Activated gamma-delta T cell treated with Interleukin-2 at 50 U/mL for 16 hours (primary cell): ENCODE data around the gene PSMD14.
A peak's percentile ranks its signal among the peaks of the same experiment; 100 is the strongest.
"Not testable (repeated sequence)": the region's sequence is repeated elsewhere in the genome, so short reads cannot be mapped to it uniquely, and the experiment has no call there.

ENCODE experiments used
- DNase-seq: peaks from one replicate; pipeline ENCODE4 v3.0.0-alpha.2; 2020

The PSMD14 gene

GRCh38 chr2:161308178-161308955 lies at the start of gene PSMD14:
PSMD14 (plus strand) TSS chr2:161308425; CDS start chr2:161318826, 10,401 bp downstream.
- DNase-seq = peak; percentile 85

- no peak for DNase-seq
These were observed 42.4 kb upstream of the PSMD14 start for GRCh38 chr2:161265874-161266273.

GRCh38 chr2:161269111-161269510 lies 39.1 kb upstream of the PSMD14 start:
- no peak for DNase-seq

GRCh38 chr2:161273038-161273760 lies 35.0 kb upstream of the PSMD14 start:
- DNase-seq = no peak

GRCh38 chr2:161278564-161279229 lies 29.5 kb upstream of the PSMD14 start:
- DNase-seq = peak; percentile 10

- not testable (repeated sequence) for DNase-seq
These were observed 28.9 kb upstream of the PSMD14 start for GRCh38 chr2:161279230-161279815.

- DNase-seq = peak; percentile 32
These were observed 27.3 kb upstream of the PSMD14 start for GRCh38 chr2:161280906-161281323.

GRCh38 chr2:161281615-161282310 lies 26.5 kb upstream of the PSMD14 start:
- DNase-seq = not testable (repeated sequence)

GRCh38 chr2:161282311-161282644 lies 25.9 kb upstream of the PSMD14 start:
- not testable (repeated sequence) for DNase-seq

- no peak for DNase-seq
These were observed 24.3 kb upstream of the PSMD14 start for GRCh38 chr2:161283926-161284325.

- DNase-seq = no peak
These were observed 4.6 kb upstream of the PSMD14 start for GRCh38 chr2:161303535-161304050.

- DNase-seq = no peak
These were observed 1.3 kb upstream of the PSMD14 start for GRCh38 chr2:161306919-161307318.

GRCh38 chr2:161307676-161308075 lies 549 bp upstream of the PSMD14 start:
- DNase-seq = no peak

GRCh38 chr2:161312996-161313395 lies 4.8 kb downstream of the PSMD14 start:
- DNase-seq = no peak

- no peak for DNase-seq
These were observed 7.2 kb downstream of the PSMD14 start for GRCh38 chr2:161315380-161315779.

GRCh38 chr2:161316701-161317100 lies 8.5 kb downstream of the PSMD14 start:
- DNase-seq = no peak

- no peak for DNase-seq
These were observed 13.9 kb downstream of the PSMD14 start for GRCh38 chr2:161321944-161322648.

GRCh38 chr2:161324876-161325275 lies 16.7 kb downstream of the PSMD14 start:
- no peak for DNase-seq

- no peak for DNase-seq
These were observed 19.4 kb downstream of the PSMD14 start for GRCh38 chr2:161327582-161327981.

- no peak for DNase-seq
These were observed 24.2 kb downstream of the PSMD14 start for GRCh38 chr2:161332371-161332967.

- DNase-seq = no peak
These were observed 27.4 kb downstream of the PSMD14 start for GRCh38 chr2:161335626-161336025.
